GM18517 (cell line): Measurements from ENCODE around the gene GPR21.

Source experiments
- ATAC-seq: cut with Tn5 transposase; IDR thresholded peaks from one replicate; pipeline ENCODE4 v1.9.1; 2021; ENCODE audit warnings: mild to moderate bottlenecking, moderate library complexity; ENCODE audit not compliant: unreplicated experiment

Gene GPR21

DNA sequence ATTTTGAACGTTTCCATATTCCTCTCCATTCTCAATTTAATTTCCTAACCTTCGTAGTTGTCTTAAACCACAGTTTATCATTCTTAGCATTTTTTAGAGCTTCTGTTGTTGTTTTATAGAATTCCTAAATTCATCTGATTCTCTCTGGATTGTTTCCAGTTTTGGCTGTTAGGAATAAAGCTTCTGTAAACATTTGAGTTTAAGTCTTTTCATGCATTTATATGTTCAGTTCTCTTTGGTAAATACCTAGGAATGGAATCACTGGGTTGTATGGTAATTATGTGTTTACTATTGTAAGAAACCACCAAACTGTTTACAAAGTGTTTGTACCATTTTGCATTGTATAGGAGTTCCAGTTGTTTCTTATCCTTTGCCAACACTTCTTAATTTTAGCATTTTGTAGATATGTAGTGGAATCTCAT is 29.7 kb downstream of the GPR21 start:
- ATAC-seq = no peak

DNA sequence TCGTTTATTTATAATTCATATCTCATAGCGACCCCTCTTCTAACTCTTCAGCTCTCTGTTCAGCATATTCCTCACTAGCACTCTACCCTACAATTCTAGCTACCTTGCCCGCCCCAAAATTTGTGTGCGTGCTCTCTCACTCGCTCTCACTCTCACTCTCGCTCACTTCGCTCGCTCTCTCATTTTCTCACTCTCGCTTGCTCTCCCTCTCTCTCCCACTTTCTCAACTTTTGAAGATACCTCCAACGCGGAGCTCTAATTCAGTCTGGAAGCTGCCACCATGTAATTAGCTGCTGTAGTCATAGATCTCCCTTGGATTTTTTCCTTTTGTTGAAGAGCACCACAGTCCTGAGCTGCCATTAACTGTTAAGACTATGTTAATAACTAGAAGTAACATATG is 30.4 kb downstream of the GPR21 start:
- no peak for ATAC-seq

GRCh38 chr9:123064716-123065115 is 31.2 kb downstream of the GPR21 start:
- no peak for ATAC-seq

DNA sequence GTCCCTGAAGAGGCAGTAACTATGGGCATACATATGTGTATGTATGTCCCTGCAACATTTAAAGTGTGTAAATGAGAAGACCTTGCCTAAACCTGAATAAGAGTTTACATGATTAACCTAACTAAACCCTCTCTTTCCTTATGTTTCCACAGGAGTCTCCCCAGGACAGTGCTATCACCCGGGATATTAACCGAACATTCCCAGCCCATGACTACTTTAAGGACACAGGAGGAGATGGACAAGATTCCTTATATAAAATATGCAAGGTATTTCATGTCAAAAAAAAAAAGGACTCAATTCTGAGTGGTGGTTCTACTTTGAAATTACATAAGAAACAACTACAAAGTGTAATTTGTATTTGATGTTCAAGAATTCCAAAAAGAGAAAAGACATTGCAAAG is 31.7 kb downstream of the GPR21 start:
- no peak for ATAC-seq

DNA sequence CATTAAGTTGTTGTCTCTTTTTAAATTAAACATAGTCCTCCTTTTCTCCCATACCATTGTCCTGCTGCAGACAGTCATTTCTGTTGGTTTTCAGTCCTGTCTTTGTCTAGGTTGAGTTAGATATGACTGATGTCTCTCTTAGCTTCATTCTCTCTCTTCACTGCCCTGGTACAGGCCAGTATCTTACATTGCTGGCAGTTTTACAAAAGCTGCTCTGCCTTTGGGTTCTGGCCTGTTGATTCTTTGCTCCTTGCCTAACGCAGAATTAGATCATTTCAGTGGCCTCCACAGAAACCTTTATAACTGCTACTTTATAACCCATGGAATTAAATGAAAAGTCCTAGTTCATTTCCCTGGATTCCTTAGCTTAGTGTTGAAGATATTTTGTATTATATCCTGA is 33.7 kb downstream of the GPR21 start:
- no peak for ATAC-seq

DNA sequence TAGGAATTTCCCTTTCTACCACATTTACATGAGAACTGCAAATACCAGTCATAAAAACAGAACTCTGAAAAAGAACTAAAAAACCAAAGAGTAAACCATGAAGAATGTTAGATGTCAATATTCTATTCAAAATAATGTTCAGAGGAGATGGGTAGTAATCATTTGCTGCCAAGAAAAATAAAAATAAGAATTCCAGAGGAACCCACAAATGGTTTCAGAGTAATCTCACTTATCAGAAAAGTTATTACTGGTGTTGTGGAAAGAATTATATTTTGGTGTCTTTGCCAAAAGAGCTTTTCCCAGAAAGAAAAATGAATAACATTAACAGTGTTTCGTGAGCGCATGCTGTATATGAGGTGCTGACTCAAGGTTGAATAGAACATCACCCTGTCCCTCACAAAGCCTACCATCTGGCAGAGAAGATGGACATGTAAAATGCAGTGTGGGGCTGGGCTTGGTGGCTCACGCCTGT is 35.6 kb downstream of the GPR21 start:
- ATAC-seq = no peak

GRCh38 chr9:123070198-123070597 is 36.7 kb downstream of the GPR21 start:
- no peak for ATAC-seq

GRCh38 chr9:123072407-123072995 is 39.0 kb downstream of the GPR21 start:
- no peak for ATAC-seq

DNA sequence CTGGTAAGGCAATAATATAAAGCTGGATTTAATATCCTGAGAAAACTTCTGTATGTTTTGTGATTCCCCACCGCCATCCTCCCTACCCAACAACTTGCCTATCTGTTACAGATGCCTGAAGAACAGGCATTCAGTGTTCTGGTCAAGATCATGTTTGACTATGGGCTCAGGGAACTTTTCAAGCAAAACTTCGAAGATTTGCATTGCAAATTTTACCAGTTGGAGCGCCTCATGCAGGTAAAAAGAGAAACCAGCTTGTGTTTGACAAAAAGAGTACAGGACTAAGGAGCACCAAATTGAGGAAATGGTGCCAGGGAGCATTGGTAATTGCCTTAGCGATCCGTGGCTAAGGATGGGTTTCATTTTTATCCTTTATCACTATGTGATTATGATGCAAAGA is 40.0 kb downstream of the GPR21 start:
- ATAC-seq = no peak

DNA sequence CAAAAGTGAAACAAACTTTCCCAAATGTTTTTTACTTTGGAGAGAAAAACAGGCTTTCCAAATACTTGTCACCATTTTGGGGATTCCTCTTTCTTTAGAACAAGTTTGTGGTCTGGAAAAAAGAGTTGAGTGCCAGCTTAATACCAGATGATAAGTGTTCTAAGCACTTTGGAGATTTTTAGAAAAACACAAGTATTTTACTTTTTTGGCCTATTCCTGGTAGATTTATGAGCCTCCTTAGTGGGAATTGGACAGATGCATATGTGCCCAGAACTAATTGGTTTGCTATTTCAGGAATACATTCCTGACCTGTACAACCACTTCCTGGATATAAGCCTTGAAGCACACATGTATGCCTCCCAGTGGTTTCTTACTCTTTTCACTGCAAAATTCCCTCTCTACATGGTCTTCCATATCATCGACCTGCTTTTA is 40.5 kb downstream of the GPR21 start:
- no peak for ATAC-seq

GRCh38 chr9:123074628-123075027 is 41.2 kb downstream of the GPR21 start:
- no peak for ATAC-seq

DNA sequence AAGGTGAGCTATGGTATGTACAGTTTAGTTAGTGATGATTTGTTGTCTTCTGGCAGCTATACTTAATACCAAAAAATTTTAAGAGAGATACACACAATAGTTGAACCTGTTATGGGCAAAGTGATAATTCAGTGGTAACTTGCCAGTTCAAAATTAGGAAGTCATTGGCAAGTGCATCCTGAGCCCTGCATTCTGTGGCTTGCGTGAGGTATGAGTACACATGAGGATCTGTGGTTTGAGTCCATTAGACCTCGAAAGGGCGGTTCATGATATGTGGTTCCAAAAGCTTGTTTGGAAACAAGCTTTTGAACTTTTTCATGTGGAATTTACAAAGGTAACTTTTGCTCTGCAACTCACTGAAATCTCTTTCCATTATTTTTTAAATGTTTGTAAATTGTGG is 47.0 kb downstream of the GPR21 start:
- no peak for ATAC-seq

DNA sequence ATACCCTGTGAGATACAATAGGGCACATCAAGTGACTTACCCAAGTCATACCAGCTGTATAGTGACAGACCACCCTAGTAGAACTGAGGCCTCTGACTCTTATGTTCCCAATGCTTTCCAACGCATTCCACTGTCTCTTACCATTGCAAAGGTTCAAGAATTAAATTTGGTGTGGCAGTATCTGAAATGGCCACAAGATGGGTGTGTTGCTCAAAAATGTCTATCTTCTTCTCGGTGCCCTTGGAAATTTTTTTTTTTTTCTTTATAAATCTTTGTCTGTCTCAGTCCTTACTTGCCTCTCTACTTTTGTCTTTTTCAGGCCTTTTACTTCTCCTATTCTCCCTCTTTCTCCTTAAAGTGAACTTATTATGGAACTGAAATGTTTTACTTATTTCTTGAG is 48.4 kb downstream of the GPR21 start:
- ATAC-seq = no peak

DNA sequence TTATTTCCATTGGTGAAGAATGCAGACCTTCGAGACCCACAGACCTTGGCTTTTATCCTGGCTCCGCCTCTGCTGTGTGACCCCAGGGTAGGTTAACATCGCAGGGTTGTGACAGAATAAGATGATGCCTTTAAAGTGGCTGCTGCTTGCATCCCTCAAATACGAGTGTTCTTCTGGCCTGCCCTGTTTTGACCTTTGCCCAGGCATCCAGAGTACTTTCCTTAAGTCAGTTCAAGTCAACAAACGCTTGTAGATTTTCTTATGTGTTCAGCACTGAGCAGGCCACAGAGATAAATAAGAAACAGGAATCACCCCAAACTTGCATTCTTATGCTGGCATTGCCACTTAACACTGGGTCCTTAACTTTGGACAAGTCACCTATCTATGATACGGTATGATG is 50.2 kb downstream of the GPR21 start:
- ATAC-seq = no peak

GRCh38 chr9:123084256-123084655 is 50.8 kb downstream of the GPR21 start:
- no peak for ATAC-seq
